Activated T-cell treated with anti-CD3 and anti-CD28 coated beads for 48 hours (primary cell): ENCODE results near the gene LETM1.
"Not testable (repeated sequence)": the region's sequence is repeated elsewhere in the genome, so short reads cannot be mapped to it uniquely, and the experiment has no call there.

Experiments
- DNase-seq: peaks from one replicate; pipeline ENCODE4 v3.0.0-alpha.2; 2020; ENCODE audit warnings: low read depth

The LETM1 gene

DNA sequence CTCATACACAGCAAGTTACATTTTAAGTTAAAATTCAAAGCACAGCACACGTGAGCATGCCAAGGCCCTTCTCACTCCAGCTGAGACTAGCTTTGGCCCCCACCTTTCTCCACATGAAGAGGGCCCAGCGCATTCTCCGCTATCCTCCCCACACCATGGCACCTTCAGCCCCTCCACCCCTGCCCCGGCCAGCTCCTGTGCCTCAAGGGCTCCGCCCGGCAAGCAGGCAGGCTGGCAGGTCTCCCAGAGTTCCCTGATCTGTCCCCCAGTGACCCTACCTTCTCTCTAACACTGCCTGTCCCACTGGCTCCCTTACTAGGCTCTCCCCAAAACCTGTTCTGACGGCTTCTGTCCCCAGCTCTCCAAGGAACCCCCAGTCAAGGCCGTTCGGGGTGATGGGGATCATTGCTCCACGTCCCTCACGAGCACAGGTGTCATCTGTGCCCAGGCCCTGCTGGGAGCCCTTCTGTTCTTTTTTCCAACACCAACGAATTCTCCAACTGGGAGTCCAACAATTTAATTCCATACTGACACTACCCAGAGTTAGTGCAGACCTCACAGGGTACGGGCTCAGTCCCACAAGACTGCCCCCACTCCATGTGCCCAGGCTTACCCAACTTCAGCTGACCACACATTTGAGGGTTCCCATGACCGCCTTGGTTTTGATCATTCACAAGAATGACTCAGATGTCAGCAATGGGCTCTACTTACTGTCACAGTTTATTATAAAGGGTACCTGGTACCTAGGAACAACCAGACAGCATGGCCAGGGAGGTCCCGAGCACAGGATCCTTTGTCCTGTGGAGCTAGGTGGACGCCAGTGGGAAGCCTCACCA, 4.2 kb downstream of the LETM1 start:
- DNase-seq = no peak

- no peak for DNase-seq
These were observed 4.8 kb downstream of the LETM1 start for GRCh38 chr4:1851160-1851559.

DNA sequence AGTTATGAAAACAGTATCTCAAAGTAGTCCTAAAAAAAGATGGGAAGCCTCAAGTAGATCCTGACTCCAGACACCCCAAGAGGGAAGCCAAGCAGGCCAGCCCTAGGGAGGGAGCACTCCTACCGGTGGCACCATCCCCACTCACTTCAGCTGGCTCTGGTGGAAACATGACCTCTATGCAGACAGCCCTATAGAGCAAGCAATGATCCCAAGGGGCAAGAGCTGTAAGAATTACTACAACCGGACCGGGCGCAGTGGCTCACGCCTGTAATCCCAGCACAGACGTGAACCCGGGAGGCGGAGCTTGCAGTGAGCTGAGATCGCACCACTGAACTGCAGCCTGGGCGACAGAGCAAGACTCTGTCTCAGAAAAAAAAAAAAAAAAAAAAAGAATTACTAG, 5.7 kb downstream of the LETM1 start:
- DNase-seq = no peak

DNA sequence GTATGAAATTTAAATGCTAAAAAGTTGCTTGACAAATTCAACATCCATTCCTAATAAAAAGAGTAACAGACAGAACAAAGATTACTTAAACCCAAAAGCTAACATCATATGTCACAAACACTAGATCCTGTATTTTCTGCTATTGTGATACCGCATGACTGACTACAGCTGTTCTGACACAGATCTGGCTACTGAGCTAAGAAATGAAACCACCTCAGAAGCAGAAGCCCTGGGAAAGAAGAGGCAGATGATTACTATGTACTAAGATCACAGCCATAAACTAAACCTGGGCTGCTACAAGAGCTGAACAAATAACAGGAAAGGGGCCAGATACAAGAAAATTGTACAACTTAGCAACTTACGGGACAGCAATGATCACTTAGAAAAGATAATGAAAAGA, 9.4 kb downstream of the LETM1 start:
- DNase-seq = no peak

- DNase-seq = not testable (repeated sequence)
These were observed 11.3 kb downstream of the LETM1 start for GRCh38 chr4:1844618-1845017.

- DNase-seq = no peak
These were observed 12.1 kb downstream of the LETM1 start for GRCh38 chr4:1843852-1844251.

DNA sequence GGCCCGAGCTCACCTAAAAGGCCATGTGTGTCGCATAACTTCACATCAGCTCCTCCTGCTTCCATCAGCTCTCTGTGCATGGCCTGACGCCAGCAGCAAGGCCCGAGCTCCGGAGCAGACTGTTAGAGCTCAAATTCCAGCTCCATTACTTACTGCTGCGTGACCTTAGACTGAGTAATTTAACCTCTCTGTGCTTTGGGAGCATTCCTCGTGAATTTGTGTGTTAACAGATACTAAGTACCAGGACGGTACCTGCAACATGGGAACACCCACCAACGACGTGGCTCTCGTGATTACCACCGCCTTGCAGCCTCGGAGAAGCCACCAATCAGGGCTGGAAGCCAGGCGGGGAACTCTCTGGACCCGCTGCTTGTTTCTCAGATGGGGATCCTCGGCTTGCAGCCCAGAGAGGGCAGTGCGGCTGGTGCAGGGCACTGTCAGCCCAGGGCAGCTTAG, 12.9 kb downstream of the LETM1 start:
- no peak for DNase-seq

- no peak for DNase-seq
These were observed 13.5 kb downstream of the LETM1 start for GRCh38 chr4:1842339-1842895.

- DNase-seq = no peak
These were observed 14.1 kb downstream of the LETM1 start for GRCh38 chr4:1841887-1842210.

GRCh38 chr4:1841201-1841886, 14.6 kb downstream of the LETM1 start:
- DNase-seq = no peak

- DNase-seq = no peak
These were observed 16.7 kb downstream of the LETM1 start for GRCh38 chr4:1839282-1839681.

GRCh38 chr4:1837069-1837468, 18.9 kb downstream of the LETM1 start:
- no peak for DNase-seq

GRCh38 chr4:1836650-1837049, 19.3 kb downstream of the LETM1 start:
- DNase-seq = no peak

GRCh38 chr4:1835836-1836235, 20.1 kb downstream of the LETM1 start:
- DNase-seq = not testable (repeated sequence)

- DNase-seq = no peak
These were observed 21.7 kb downstream of the LETM1 start for GRCh38 chr4:1834047-1834775.

GRCh38 chr4:1833307-1834046, 22.5 kb downstream of the LETM1 start:
- no peak for DNase-seq

- no peak for DNase-seq
These were observed 23.3 kb downstream of the LETM1 start for GRCh38 chr4:1832690-1833089.

DNA sequence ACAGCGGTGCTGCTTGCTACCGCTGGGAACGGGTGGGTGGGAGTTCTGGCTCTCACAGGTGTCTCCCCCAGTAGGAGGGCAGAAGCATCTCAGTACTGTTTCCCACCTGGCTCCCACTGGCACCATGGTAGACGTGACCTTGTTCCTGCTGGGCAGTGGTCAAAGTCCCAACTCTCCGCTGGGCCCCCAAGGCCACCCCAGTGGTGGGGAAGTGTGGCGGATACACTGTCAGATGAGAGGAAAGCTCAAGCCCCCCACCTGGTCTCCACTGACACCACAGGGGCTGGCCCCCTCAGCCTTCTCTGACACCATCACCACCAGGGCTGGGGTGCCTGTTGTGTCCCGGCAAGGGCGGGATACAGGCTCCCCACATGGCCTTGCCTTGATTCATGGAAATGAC, 24.6 kb downstream of the LETM1 start:
- DNase-seq = no peak

DNA sequence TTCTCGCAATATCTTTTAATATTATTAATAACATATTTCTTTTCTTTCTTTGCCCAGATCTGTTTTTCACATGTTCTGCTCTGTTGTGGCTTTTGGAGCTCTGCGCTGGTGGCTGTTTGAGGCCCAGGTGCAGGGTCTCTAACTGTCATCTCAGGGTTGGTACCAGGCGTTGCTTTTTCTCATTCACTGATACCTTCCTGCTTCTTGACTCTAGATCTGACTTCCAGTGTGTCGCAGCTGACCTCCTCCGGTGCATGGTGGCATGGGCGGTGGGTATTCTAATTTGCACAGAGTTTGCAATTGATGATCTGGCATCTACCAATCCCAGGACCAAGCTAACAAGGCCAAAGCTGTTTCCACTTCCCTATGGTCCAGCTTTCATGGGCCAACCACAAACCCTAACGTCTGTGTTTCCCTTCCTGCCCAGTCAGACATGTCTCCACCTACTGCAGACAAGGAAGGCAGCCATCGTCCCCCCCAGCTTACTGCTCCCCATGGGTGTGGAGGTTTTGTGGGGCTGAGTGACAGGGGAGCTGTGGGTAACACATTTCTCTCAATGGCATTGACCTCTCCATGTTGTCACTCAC, 25.2 kb downstream of the LETM1 start:
- no peak for DNase-seq

DNA sequence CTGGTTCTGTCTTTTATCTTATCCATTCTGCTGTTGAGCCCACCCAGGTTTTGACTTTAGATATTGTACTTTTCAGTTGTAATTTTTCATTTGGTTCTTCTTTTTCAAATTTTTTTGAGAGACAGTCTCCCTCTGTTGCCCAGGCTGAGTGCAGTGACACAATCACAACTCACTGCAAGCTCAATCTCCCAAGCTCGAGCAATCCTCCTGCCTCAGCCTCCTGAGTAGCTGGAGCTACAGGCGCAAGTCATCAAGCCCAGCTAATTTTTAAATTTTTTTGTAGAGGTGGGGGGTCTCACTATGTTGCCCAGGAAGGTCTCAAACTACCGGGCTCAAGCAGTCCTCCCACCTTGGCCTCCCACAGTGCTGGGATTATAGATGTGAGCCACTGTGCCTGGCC, 25.7 kb downstream of the LETM1 start:
- DNase-seq = no peak

DNA sequence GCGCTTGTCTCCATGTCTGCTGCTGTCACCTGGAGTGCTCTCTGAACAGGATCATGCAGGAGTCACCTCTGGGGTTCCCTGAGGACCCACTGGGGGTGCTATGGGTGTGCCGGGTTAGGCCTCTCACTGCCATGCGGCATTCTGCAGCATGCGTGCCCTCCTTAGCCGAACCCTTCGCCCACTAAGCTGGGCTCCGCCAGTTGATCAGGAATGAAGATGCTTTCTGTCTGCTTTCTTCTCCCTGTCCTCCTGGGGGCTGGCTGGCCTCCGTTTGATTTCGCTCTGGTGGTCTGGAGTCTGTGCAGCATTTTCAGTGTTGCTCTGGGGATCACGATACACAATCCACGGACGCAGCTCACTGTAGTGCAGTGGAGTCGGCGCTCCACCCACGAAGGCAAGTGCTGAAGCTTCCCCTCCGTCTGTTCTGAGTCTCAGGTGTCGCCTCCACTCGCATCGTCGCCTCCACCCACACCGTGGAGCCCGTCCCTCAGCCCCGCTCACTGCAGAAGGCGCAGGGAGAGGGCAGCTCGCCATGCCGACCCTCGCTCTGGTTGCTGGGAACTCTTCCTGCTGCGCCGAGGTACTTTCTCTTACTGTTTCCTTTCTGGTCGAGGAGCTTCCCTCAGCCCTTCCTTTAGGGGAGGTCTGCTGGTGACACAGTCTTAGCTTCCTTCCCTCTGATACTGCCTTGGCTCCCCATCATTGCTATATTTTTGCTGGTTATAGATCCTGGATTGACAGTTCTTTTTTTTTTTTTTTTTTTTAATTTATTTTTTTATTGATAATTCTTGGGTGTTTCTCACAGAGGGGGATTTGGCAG, 29.2 kb downstream of the LETM1 start:
- DNase-seq = no peak
